Stromal cell of bone marrow (primary cell): ENCODE results near the gene TNFSF12.

Experiments
- DNase-seq: peaks from one replicate; pipeline ENCODE4 v3.0.0-alpha.2; 2012; ENCODE audit warnings: low read depth

TNFSF12 gene, protein sequence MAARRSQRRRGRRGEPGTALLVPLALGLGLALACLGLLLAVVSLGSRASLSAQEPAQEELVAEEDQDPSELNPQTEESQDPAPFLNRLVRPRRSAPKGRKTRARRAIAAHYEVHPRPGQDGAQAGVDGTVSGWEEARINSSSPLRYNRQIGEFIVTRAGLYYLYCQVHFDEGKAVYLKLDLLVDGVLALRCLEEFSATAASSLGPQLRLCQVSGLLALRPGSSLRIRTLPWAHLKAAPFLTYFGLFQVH

DNA sequence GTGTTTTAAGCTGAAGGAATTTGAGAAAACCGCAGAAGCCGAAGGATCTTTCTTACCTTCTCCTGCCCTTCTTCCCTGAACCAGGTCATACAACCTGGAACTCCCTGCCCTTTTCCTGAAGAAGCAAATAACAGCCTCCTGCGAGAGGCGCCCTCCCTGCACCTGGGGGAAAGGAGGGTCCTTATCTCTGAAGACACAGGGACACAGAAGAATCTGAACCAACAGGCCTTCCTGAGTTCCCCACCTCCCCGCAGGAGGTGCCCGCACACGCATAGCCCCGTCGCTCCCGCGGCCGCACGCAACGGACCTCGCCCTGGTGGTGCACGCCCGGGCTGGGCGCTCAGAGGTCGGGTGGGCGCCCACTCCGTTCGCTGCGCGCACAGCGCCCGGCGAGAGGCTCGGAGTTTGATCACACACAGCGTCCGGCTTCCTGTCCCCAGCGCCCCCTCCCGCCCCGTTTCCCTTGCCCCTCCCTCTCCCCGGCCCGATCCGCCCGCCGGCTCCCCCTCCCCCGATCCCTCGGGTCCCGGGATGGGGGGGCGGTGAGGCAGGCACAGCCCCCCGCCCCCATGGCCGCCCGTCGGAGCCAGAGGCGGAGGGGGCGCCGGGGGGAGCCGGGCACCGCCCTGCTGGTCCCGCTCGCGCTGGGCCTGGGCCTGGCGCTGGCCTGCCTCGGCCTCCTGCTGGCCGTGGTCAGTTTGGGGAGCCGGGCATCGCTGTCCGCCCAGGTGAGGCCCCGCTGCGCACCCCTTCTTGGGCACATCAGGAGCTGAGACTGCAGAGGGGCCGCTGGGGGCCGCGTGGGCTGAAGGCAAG is at the start of gene TNFSF12:
TNFSF12 (plus strand) TSS at position 474 of the 816 bp plus-strand sequence; CDS start at position 570, 96 bp downstream.
- no peak for DNase-seq

DNA sequence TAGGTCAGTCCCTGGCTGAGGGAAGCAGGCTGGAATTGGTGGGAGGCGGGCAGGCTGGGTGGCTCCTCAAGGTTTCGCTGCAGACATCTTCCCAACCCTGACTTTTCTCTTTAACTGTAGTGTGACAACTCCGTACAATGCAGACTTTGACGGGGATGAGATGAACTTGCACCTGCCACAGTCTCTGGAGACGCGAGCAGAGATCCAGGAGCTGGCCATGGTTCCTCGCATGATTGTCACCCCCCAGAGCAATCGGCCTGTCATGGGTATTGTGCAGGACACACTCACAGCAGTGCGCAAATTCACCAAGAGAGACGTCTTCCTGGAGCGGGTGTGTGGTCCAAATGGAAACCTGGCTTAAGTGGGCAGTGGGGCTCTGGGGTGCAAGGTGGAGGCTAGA is 49.7 kb upstream of the TNFSF12 start:
- DNase-seq: no peak

DNA sequence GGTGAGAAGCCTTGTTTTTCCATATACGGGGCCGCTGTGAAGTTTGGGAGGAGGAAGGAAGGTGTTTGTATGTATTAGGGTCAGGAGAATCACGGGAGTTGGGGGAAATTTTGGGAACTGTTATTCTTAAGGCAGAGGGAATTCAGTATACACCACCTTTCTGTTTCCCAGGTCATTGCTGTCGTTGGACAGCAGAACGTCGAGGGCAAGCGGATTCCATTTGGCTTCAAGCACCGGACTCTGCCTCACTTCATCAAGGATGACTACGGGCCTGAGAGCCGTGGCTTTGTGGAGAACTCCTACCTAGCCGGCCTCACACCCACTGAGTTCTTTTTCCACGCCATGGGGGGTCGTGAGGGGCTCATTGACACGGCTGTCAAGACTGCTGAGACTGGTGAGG is 47.1 kb upstream of the TNFSF12 start:
- no peak for DNase-seq

DNA sequence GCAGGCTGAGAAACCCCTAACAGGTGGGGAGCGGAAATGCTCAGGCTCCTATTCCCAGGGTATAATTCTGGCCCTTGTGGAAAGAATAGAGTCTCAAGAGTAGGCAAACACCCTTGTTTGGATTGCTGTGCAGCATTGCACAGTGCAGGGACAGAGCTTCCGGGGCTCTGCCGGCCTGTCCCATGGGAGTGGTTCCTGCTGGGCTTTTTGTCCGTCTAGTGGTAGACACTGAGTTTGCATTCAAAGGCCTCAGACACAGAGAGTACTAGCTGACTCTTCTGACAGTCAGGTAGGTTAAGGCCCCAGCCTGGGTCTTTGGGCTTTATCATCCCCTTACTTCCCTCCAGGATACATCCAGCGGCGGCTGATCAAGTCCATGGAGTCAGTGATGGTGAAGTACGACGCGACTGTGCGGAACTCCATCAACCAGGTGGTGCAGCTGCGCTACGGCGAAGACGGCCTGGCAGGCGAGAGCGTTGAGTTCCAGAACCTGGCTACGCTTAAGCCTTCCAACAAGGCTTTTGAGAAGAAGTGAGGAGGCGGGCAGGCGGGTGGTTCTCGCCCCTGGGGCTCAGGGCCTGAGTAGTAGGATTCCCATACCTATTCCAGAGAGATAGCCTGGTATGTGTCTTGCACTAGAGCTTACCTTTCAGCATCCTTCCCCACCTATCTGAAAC is 46.5 kb upstream of the TNFSF12 start:
- DNase-seq: no peak

DNA sequence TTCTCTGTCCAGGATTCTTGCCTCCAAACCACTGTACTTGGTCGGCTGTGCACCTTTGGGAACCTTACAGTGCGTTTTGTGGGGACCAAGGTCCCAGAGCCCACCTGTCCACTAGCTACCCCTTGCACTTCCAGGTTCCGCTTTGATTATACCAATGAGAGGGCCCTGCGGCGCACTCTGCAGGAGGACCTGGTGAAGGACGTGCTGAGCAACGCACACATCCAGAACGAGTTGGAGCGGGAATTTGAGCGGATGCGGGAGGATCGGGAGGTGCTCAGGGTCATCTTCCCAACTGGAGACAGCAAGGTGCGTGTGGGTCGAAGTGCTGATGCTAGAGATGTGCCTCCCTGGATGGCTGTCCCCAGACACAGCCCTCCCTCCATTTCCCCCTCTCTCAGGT is 45.9 kb upstream of the TNFSF12 start:
- DNase-seq: no peak

DNA sequence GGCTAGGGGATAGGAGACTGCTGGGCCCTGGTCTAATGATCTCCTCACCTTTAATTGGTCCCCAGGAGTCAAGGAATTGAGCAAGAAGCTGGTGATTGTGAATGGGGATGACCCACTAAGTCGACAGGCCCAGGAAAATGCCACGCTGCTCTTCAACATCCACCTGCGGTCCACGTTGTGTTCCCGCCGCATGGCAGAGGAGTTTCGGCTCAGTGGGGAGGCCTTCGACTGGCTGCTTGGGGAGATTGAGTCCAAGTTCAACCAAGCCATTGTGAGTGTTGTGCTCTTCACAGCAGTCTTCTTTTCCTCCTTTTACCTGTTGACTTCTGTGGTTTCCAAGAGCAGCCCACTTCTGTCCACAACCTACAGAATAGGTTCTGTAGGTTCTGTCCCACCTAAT is 45.3 kb upstream of the TNFSF12 start:
- DNase-seq: no peak

DNA sequence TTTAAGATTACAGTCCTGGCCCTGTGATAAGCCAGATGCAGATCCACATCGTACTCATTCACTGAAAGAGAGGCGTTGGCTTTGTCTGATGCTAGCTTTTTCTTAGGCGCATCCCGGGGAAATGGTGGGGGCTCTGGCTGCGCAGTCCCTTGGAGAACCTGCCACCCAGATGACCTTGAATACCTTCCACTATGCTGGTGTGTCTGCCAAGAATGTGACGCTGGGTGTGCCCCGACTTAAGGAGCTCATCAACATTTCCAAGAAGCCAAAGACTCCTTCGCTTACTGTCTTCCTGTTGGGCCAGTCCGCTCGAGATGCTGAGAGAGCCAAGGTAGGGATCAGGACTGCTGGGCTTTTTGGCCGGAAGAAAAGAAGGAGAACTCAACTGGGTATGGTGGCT is 40.7 kb upstream of the TNFSF12 start:
- DNase-seq: no peak

DNA sequence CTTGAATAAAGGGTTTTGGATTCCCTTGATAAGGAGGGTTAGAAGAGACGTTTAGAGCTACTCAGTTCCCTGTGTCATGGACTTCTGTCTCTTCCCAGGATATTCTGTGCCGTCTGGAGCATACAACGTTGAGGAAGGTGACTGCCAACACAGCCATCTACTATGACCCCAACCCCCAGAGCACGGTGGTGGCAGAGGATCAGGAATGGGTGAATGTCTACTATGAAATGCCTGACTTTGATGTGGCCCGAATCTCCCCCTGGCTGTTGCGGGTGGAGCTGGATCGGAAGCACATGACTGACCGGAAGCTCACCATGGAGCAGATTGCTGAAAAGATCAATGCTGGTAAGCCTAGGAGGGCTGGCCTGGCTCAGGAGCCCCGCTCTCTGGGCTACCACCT is 40.0 kb upstream of the TNFSF12 start:
- DNase-seq: no peak

DNA sequence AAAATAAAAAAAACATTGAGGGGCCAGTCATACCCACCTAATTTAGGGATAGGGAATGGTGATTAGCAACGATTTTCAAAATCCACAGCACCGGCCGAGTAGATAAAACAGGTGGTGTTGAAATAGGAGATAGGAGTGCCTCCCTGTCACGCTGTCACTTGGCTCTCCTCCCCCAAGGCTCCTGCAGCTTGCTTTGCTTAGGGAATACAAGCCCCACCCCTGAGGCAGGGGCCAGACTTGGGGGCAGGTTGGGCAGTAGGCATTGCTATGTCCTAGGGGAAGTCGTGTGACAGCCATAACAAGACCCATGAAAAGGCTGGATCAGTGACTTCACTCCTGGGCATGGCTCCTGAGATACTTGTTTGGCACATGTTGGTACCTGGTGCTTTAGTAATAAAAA is 38.9 kb upstream of the TNFSF12 start:
- DNase-seq: no peak

DNA sequence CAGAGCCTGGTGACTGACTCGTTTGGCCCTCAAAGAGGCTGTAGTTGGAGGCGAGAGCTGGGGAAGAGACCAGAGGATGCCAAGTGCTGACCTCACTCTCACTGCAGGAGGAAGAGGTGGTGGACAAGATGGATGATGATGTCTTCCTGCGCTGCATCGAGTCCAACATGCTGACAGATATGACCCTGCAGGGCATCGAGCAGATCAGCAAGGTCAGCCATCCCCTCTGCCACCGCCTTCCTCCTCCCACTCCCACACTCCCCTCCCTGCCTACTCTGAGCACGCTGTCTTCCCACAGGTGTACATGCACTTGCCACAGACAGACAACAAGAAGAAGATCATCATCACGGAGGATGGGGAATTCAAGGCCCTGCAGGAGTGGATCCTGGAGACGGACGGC is 37.8 kb upstream of the TNFSF12 start:
- no peak for DNase-seq

DNA sequence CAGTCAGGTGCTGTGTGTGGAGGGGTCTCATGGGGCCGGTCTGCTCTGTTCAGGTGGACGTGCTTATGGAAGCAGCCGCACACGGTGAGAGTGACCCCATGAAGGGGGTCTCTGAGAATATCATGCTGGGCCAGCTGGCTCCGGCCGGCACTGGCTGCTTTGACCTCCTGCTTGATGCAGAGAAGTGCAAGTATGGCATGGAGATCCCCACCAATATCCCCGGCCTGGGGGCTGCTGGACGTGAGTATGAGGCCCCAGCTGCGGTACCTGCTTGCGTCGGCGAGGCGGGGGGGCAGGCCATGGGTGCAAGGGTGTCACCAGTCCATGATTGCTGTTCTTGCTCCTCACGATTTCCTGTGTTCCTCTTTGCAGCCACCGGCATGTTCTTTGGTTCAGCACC is 36.8 kb upstream of the TNFSF12 start:
- no peak for DNase-seq

DNA sequence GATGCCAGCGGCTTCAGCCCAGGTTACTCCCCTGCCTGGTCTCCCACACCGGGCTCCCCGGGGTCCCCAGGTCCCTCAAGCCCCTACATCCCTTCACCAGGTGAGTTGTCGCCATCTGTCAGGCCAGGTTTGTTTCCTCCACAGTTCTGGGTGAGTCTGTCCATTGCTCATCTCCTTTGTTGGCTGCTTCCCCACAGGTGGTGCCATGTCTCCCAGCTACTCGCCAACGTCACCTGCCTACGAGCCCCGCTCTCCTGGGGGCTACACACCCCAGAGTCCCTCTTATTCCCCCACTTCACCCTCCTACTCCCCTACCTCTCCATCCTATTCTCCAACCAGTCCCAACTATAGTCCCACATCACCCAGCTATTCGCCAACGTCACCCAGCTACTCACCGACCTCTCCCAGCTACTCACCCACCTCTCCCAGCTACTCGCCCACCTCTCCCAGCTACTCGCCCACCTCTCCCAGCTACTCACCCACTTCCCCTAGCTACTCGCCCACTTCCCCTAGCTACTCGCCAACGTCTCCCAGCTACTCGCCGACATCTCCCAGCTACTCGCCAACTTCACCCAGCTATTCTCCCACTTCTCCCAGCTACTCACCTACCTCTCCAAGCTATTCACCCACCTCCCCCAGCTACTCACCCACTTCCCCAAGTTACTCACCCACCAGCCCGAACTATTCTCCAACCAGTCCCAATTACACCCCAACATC is 35.9 kb upstream of the TNFSF12 start:
- DNase-seq: no peak

DNA sequence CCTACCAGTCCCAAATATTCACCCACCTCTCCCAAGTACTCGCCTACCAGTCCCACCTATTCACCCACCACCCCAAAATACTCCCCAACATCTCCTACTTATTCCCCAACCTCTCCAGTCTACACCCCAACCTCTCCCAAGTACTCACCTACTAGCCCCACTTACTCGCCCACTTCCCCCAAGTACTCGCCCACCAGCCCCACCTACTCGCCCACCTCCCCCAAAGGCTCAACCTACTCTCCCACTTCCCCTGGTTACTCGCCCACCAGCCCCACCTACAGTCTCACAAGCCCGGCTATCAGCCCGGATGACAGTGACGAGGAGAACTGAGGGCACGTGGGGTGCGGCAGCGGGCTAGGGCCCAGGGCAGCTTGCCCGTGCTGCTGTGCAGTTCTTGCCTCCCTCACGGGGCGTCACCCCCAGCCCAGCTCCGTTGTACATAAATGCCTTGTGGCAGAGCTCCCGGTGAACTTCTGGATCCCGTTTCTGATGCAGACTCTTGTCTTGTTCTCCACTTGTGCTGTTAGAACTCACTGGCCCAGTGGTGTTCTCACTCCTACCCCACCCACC is 34.9 kb upstream of the TNFSF12 start:
- no peak for DNase-seq

DNA sequence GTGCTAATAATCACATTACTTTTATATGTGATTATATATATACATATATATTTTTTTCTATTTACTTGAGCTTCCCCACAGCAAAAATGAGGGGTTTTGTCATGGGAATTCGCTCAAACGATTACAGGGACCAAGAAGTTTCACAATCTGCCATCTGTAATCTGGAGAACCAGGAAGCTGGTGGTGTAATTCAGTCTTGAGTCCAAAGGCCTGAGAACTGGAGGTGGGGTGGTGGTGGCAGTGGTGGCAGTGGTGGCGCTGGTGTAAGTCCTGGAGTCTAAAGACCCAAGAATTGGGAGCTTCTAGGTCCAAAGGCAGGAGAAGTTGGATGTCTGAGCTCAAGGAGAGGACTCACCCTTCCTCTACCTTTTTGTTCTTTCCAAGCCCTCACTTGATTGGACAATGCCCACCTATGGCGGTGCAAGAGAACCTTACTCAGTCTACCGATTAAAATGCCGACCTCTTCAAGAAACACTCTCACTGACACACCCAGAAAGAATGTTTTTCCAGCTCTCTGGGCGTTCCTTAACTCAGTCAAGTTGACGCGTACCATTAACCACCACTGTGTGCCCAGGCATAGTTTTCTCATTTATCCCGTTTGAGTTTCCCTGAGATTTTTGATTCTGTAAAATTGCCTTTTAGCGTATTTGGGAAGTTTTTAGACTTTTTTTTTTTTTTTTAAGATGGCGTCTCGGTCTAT is 32.8 kb upstream of the TNFSF12 start:
- no peak for DNase-seq

DNA sequence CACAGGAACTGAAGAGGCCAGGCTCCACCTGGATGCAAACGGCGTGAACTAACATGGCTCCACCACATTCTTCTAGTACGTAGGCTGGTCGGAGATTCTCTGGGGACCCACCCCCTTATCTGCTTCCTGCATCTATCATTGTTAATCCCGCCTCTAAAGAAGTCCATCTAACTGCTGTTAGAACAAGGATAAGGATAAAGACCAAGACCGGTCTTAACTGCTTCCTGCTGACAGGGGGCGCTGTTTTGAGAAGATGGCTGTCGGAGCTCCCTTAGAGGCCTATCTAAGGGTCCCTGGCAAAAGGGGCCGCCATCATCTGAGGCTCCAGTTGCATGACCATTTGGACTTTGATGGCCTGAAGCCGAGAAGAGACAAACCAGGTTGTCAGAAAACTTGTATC is 25.8 kb upstream of the TNFSF12 start:
- no peak for DNase-seq

DNA sequence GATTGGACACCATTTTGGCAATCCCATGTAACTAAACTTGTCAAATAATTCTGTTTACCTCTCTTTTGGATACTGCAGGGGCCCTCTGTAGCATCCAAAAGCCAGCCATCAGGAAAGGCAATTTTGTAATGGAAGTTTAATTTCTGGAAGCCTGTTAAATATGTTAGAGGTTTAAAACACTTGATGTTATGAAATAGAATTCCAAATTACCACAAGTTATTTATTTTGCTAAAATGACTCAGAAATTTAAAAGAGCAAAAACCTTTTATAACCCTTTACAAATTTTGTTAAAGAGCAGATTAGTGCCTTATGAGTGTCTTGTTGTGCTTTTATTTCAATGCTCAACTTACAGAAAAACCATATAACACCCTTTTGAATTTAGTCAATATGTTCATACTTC is 20.0 kb upstream of the TNFSF12 start:
- no peak for DNase-seq

DNA sequence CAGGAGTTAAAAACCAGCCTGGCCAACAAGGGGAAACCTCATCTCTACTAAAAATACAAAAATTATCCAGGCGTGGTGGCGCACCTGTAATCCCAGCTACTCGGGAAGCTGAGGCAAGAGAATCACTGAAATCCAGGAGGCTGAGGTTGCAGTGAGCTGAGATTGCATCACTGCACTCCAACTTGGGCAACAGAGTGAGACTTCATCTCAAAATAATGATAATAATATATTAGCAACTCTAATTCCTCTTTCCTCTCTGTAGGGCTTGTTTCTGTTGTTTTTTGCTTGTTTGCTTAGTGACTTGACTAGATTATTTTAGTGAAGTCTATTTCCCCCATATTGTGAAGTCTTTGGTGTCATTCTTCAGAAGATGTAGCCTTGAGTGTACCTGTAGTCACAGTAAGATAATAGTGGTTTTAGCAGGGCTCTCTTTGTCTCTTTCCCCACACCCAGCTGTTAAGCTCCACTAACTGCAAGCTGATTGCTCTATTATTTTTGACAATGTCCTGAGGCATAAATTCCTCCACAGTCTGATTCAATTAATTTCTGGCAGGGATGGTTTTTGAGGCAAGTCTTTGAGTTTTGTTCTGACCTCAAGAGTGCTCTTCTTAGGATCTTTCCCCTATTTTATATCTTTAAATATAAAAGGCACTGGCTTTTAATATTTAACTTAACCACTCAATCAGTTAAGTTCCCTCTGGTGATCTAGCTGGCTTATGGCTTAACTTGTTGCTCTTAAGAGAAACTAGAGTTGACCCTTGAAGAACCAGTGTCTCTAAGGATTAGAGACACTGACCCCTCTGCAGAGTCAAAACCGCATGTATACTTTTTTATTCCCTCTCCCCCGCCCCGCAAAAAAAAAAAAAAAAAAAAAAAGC is 18.6 kb upstream of the TNFSF12 start:
- no peak for DNase-seq

DNA sequence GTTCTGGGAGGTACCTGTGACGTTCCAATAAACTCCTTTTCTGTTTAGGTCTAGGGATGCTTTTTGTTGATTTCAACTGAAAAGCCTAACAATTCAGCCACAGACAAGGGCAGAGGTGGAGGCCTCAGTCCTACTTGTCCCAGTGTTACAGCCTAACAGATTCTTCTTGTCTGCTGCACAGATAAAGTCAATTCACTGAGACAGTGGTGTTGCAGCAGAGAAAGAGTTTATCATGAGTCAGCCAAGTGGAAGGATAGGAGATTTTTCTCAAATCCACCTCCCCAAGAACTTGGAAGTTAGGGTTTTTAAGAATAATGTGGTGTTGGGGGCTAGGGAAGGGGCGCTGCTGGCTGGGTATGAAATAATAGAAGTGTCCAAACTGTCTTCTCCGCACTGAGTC is 10.8 kb upstream of the TNFSF12 start:
- no peak for DNase-seq

DNA sequence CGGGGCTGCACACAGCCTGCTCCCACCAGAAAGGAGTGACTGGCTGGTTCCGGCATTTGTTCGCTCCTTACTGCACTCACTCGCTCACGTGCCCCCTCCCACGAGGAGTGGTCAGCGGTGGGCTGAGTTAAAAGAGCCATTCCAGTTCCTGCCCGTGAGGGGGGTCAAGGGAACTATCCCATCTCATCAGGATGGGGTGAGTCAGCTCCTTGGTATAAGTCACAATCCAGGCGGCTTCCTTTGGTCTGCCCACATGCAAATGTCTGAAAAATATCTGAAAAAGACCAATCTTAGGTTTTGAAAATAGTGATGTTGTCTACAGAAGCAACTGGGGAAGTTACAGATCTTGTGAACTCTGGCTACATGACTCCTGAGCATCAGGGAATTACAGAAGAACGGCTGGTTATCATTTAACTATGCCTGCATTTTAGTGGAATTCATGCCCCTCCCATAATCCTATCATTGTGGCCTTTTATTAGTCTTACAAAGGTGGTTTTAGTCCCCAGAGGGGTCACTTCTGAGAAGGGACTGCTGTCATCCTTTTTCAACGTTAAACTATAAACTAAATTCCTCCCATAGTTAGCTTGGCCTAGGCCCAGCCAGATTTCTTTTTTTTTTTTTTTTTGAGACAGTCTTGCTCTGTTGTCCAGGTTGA is 9.8 kb upstream of the TNFSF12 start:
- DNase-seq: no peak

DNA sequence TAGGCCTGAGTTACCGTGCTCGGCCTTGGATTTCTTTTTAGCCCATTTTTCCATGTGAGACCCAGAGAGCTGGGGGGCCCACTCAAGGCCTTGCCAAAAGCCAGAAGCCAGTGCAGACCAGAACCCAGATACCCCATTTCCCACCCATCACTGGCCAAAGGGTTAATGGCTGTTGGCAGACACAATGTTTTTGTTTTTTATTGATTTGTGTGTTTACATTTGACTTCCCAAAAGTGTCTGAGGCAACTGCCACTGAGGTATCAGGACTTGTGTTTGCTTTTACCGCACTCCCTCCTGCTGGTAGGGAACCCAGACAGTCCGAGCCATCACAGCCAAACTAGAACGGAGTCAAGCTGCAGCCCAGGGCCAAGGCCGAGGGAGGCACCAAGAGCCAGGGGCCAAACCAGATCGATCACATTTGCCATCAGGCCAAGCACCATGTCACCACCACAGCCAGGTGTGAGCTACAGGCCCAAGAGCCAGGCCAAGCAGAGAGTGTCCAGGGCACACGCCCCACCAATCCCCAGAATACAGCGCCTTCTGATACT is 7.7 kb upstream of the TNFSF12 start:
- no peak for DNase-seq
